H1 (cell line): ENCODE results near the gene SESN1. TPM values are rescaled to one million over a fixed set of nuclear protein-coding genes. Genes with fewer than 3 reads are reported as not detected.

ENCODE experiments used
- MAFK ChIP-seq: IDR thresholded peaks from 2 replicates; pipeline ENCODE4 v1.6.1; 2012; ENCODE audit warnings: low read depth, mild to moderate bottlenecking, improper control_type of control experiment, low read length
- SRF ChIP-seq: IDR thresholded peaks from 2 replicates; pipeline ENCODE4 v1.6.1; 2011; ENCODE audit warnings: mild to moderate bottlenecking, low read depth, low read length, moderate library complexity
- TBP ChIP-seq: IDR thresholded peaks from 2 replicates; pipeline ENCODE4 v1.6.1; 2011; ENCODE audit warnings: low read depth, low read length, improper control_type of control experiment
- polyA plus RNA-seq, 7 experiments: library from polyadenylated mRNA; depleted of rRNA in 3 of 7; stranded (reverse) in 5 of 7; unstranded in 2 of 7; fragments of >200 nt in 5 of 7; fragments of 200-250 nt in 2 of 7; gene quantifications; 1 replicate in 5 of 7; 2 replicates in 1 of 7; 4 replicates in 1 of 7; pipeline versions ENCODE4 v1.2.1 to v1.2.3, GENCODE V29; 2011 to 2013; ENCODE audit warnings: missing spikeins in 2 of 7, mixed read lengths in 2 of 7
- total RNA-seq: library from RNA; stranded (reverse); fragmentation: NEBNext Ultra II Directional; extraction: Animal tissue kit (Norgen Biotek cat#: 25700); gene quantifications from 2 replicates; pipeline ENCODE4 v1.2.1, GENCODE V29; 2021
- TF ChIP-seq, protein P1 (sequence below): IDR thresholded peaks from 2 replicates; pipeline ENCODE4 v1.6.1; 2012; ENCODE audit warnings: inconsistent platforms

The SESN1 gene
- total and polyA plus RNA-seq, 2 of the 8 experiments (the other 6 are each of a cell fraction or from before 2014, with no cell fraction given): 12.8 to 15.6 TPM

DNA sequence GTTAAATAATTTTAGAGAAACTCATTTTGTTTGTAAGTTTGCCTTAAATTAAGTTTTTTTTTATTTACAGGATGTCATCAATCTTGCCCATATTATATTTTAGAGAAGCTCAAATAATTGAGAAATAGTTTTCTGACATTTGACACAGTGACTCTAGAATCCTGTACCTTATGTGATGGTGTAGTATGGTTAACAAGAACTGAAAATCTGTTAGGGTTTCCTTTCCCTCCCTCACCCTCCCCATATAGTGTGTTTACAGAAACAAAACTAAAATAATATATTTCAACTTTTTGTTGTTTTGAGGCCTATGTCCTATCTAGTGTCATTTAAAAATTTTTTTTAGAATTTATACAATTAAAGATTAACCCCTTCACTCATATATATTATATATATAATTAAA, 91.8 kb downstream of the SESN1 start (continued):
- TF ChIP-seq, protein P1, sequence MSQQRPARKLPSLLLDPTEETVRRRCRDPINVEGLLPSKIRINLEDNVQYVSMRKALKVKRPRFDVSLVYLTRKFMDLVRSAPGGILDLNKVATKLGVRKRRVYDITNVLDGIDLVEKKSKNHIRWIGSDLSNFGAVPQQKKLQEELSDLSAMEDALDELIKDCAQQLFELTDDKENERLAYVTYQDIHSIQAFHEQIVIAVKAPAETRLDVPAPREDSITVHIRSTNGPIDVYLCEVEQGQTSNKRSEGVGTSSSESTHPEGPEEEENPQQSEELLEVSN: no peak
- TF ChIP-seq SRF (no peak), MAFK (no peak), TBP (no peak)
